Liver (tissue), 3 donors: ENCODE measurements around the gene VARS1.

Experiments used
- EGR1 ChIP-seq, 2 donors: IDR thresholded peaks; 2 replicates each; pipeline ENCODE4 v1.6.1; 2016 to 2018; ENCODE audit warnings: antibody characterized with exemption in 2 of 2, low read depth in 2 of 2
- GABPA ChIP-seq, 2 donors: IDR thresholded peaks in 1 of 2; conservative IDR thresholded peaks in 1 of 2; 2 replicates each; pipeline ENCODE4 v1.6.1; 2016; ENCODE audit warnings: antibody characterized with exemption in 2 of 2, mild to moderate bottlenecking in 1 of 2, moderate library complexity in 1 of 2
- JUND ChIP-seq, 2 donors: IDR thresholded peaks; 2 replicates each; pipeline ENCODE4 v1.6.1; 2016; ENCODE audit warnings: antibody characterized with exemption in 2 of 2
- SP1 ChIP-seq: IDR thresholded peaks from 2 replicates; pipeline ENCODE4 v1.6.1; 2018; ENCODE audit warnings: antibody characterized with exemption, mild to moderate bottlenecking
- YY1 ChIP-seq: IDR thresholded peaks from 2 replicates; pipeline ENCODE4 v1.6.1; 2016; ENCODE audit warnings: antibody characterized with exemption, mild to moderate bottlenecking
- TF ChIP-seq, protein P1 (sequence below): fragments of 150-350 bp; IDR thresholded peaks from 2 replicates; pipeline ENCODE4 v1.5.1; 2017; ENCODE audit warnings: improper control_type of control experiment, low read depth, low read length; ENCODE audit not compliant: missing input control
- donor health status: healthy.
- donor health status: healthy.

- TF ChIP-seq, protein P1, sequence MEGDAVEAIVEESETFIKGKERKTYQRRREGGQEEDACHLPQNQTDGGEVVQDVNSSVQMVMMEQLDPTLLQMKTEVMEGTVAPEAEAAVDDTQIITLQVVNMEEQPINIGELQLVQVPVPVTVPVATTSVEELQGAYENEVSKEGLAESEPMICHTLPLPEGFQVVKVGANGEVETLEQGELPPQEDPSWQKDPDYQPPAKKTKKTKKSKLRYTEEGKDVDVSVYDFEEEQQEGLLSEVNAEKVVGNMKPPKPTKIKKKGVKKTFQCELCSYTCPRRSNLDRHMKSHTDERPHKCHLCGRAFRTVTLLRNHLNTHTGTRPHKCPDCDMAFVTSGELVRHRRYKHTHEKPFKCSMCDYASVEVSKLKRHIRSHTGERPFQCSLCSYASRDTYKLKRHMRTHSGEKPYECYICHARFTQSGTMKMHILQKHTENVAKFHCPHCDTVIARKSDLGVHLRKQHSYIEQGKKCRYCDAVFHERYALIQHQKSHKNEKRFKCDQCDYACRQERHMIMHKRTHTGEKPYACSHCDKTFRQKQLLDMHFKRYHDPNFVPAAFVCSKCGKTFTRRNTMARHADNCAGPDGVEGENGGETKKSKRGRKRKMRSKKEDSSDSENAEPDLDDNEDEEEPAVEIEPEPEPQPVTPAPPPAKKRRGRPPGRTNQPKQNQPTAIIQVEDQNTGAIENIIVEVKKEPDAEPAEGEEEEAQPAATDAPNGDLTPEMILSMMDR, result no peak
- TF ChIP-seq YY1, result no peak
- TF ChIP-seq SP1, result no peak
- TF ChIP-seq GABPA (IDR thresholded peaks at IDR 0.05 in 1 of 2, conservative IDR thresholded peaks at IDR 0.05 in 1 of 2), result no peak
- TF ChIP-seq EGR1 (IDR thresholded peaks at IDR 0.05; ENCODE audit: low read depth in 2 of 2), result no peak
- no peak for TF ChIP-seq JUND (IDR thresholded peaks at IDR 0.05)
Measured at GRCh38 chr6:31831350-31832215, 36.0 kb upstream of the VARS1 start.
